Measurements from ENCODE around the gene CTAGE9.

Gene CTAGE9

GRCh38 chr6:131685266-131685780 lies 25.5 kb downstream of the CTAGE9 start:
- TF ChIP-seq, protein P1, sequence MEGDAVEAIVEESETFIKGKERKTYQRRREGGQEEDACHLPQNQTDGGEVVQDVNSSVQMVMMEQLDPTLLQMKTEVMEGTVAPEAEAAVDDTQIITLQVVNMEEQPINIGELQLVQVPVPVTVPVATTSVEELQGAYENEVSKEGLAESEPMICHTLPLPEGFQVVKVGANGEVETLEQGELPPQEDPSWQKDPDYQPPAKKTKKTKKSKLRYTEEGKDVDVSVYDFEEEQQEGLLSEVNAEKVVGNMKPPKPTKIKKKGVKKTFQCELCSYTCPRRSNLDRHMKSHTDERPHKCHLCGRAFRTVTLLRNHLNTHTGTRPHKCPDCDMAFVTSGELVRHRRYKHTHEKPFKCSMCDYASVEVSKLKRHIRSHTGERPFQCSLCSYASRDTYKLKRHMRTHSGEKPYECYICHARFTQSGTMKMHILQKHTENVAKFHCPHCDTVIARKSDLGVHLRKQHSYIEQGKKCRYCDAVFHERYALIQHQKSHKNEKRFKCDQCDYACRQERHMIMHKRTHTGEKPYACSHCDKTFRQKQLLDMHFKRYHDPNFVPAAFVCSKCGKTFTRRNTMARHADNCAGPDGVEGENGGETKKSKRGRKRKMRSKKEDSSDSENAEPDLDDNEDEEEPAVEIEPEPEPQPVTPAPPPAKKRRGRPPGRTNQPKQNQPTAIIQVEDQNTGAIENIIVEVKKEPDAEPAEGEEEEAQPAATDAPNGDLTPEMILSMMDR (IDR thresholded peaks at IDR 0.05; ENCODE audit: low read length, missing control alignments): no peak
- no peak overlapping the region for H3K4me3 ChIP-seq (replicated peaks; ENCODE audit: low read depth, low read length)

DNA sequence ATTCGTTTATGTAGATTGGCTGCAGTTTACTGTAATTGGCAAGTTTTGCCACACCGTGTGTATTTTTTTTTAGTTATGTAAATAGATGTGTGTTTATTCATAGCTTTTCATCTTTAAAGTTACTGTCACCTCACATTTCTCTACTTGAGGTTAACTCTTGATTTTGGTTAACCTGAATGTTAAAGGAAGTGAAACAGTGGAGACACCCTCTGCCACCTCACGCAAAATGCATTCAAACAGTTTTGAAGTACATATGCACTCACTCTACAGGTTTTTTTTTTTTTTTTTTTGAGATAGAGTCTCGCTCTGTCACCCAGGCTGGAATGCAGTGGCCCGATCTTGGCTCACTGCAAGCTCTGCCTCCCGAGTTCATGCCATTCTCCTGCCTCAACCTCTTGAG lies 27.3 kb downstream of the CTAGE9 start:
- no peak overlapping the region for H3K4me3 ChIP-seq (replicated peaks; ENCODE audit: low read depth, low read length)
- TF ChIP-seq, protein P1 (IDR thresholded peaks at IDR 0.05; ENCODE audit: low read length, missing control alignments): no peak
- no peak for DNase-seq (ENCODE audit: low read depth)

More at GRCh38 chr6:131685266-131685780, 25.5 kb downstream of the CTAGE9 start:
- DNase-seq (ENCODE audit: low read depth): no peak

- no peak for DNase-seq (ENCODE audit: low read depth)
- TF ChIP-seq, protein P1 (IDR thresholded peaks at IDR 0.05; ENCODE audit: low read length, missing control alignments): no peak
- no peak overlapping the region for H3K4me3 ChIP-seq (replicated peaks; ENCODE audit: low read depth, low read length)
These were observed 28.4 kb downstream of the CTAGE9 start for GRCh38 chr6:131682442-131682841.

GRCh38 chr6:131681585-131681984 lies 29.2 kb downstream of the CTAGE9 start:
- TF ChIP-seq, protein P1 (IDR thresholded peaks at IDR 0.05; ENCODE audit: low read length, missing control alignments): no peak
- no peak for DNase-seq (ENCODE audit: low read depth)
- no peak overlapping the region for H3K4me3 ChIP-seq (replicated peaks; ENCODE audit: low read depth, low read length)

DNA sequence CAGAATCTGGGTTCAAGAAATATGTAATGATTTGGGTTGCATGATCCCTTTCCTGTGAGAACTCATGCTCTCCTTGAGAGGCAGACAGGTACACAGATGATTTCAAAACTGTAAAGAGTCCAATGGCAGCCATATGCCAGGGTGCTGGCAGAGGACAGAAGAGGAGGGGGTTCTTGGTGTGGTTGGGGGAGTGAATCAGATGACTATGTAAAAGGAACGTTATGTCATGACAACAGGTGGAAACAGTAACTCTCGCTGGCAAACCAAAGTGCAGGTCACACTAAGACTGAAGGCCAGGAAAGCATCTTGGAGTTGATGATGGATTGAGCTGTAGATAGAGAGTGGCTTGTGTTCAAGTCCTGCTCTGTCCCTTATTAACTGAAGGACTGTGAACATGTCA lies 29.9 kb downstream of the CTAGE9 start:
- no peak overlapping the region for H3K4me3 ChIP-seq (replicated peaks; ENCODE audit: low read depth, low read length)
- DNase-seq (ENCODE audit: low read depth): no peak
- TF ChIP-seq, protein P1 (IDR thresholded peaks at IDR 0.05; ENCODE audit: low read length, missing control alignments): no peak

GRCh38 chr6:131678442-131678841 lies 32.4 kb downstream of the CTAGE9 start:
- TF ChIP-seq, protein P1 (IDR thresholded peaks at IDR 0.05; ENCODE audit: low read length, missing control alignments): no peak
- no peak for DNase-seq (ENCODE audit: low read depth)
- H3K4me3 ChIP-seq (replicated peaks; ENCODE audit: low read depth, low read length): no peak overlapping the region

DNA sequence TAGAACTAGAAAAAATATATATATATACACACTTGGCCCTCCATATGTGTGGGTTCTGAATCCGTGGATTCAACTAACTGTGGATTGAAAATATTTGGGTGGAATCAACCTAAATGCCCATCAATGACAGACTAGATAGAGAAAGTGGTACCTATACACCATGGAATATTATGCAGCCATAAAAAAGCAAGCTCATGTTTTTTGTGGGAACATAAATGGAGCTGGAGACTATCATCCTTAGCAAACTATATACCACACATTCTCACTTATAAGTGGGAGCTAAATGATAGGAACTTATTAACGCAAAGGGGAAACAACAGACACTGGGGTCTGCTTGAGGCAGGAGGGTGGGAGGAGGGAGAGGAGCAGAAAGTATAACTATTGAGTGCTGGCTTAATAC lies 37.6 kb downstream of the CTAGE9 start:
- DNase-seq (ENCODE audit: low read depth): no peak
- TF ChIP-seq, protein P1 (IDR thresholded peaks at IDR 0.05; ENCODE audit: low read length, missing control alignments): no peak

More for the DNA sequence above, 37.6 kb downstream of the CTAGE9 start:
- no peak overlapping the region for H3K4me3 ChIP-seq (replicated peaks; ENCODE audit: low read depth, low read length)
